ENCODE results near the gene TRPM8.
A peak's percentile ranks its signal among the peaks of the same experiment; 100 is the strongest.
"Not testable (repeated sequence)": the region's sequence is repeated elsewhere in the genome, so short reads cannot be mapped to it uniquely, and the experiment has no call there.

The TRPM8 gene

GRCh38 chr2:233968556-233968955 lies 51.4 kb downstream of the TRPM8 start:
- intact Hi-C loops (cut with DNase I) = no loop called here
- no peak for DNase-seq

GRCh38 chr2:233972460-233972859 lies 55.3 kb downstream of the TRPM8 start:
- intact Hi-C loops (cut with DNase I) = loop anchor here (10.0 kb wide), 1 partner anchor 572 kb away; no protein-coding TSS in a partner anchor

GRCh38 chr2:233972941-233973575 lies 55.9 kb downstream of the TRPM8 start:
- no peak for DNase-seq
- intact Hi-C loops (cut with DNase I) = loop anchor here (10.0 kb wide), 1 partner anchor 572 kb away; no protein-coding TSS in a partner anchor

More at GRCh38 chr2:233972460-233972859, 55.3 kb downstream of the TRPM8 start:
- DNase-seq = not testable (repeated sequence)

- intact Hi-C loops (cut with DNase I) = loop anchor here (10.0 kb wide), 1 partner anchor 571 kb away; no protein-coding TSS in a partner anchor
- DNase-seq = no peak
Measured at GRCh38 chr2:233973786-233974185, 56.6 kb downstream of the TRPM8 start.

- intact Hi-C loops (cut with DNase I) = loop anchor here (10.0 kb wide), 1 partner anchor 570 kb away; no protein-coding TSS in a partner anchor
- peak in 36 of 42 donors; percentile 14 to 86 (median 48) for DNase-seq
Measured at GRCh38 chr2:233974530-233975071, 57.4 kb downstream of the TRPM8 start.

GRCh38 chr2:233976087-233976486 lies 58.9 kb downstream of the TRPM8 start:
- intact Hi-C loops (cut with DNase I) = loop anchor here (10.0 kb wide), 1 partner anchor 569 kb away; no protein-coding TSS in a partner anchor
- no peak for DNase-seq

GRCh38 chr2:233976690-233977294 lies 59.6 kb downstream of the TRPM8 start:
- DNase-seq = peak in 5 of 42 donors; percentile 12 to 56 (median 22)
- intact Hi-C loops (cut with DNase I) = loop anchor here (10.0 kb wide), 1 partner anchor 568 kb away; no protein-coding TSS in a partner anchor

- no peak for DNase-seq
- intact Hi-C loops (cut with DNase I) = loop anchor here (10.0 kb wide), 1 partner anchor 567 kb away; no protein-coding TSS in a partner anchor
Measured at GRCh38 chr2:233977296-233977837, 60.2 kb downstream of the TRPM8 start.

- DNase-seq = no peak
- intact Hi-C loops (cut with DNase I) = loop anchor here (10.0 kb wide), 1 partner anchor 565 kb away; no protein-coding TSS in a partner anchor
Measured at GRCh38 chr2:233979748-233980147, 62.6 kb downstream of the TRPM8 start.

GRCh38 chr2:233980955-233981561 lies 63.9 kb downstream of the TRPM8 start:
- no peak for DNase-seq
- intact Hi-C loops (cut with DNase I) = no loop called here

- intact Hi-C loops (cut with DNase I) = no loop called here
Measured at GRCh38 chr2:233981574-233982420, 64.6 kb downstream of the TRPM8 start.

GRCh38 chr2:233982421-233983121 lies 65.4 kb downstream of the TRPM8 start:
- no peak for DNase-seq
- intact Hi-C loops (cut with DNase I) = no loop called here

More at GRCh38 chr2:233981574-233982420, 64.6 kb downstream of the TRPM8 start:
- DNase-seq = no peak

GRCh38 chr2:233983445-233983844 lies 66.3 kb downstream of the TRPM8 start:
- intact Hi-C loops (cut with DNase I) = no loop called here

GRCh38 chr2:233988581-233988980 lies 71.4 kb downstream of the TRPM8 start:
- DNase-seq = no peak
- intact Hi-C loops (cut with DNase I) = no loop called here

More at GRCh38 chr2:233983445-233983844, 66.3 kb downstream of the TRPM8 start:
- DNase-seq = no peak

- DNase-seq = no peak
- intact Hi-C loops (cut with DNase I) = no loop called here
Measured at GRCh38 chr2:233989221-233989858, 72.2 kb downstream of the TRPM8 start.

GRCh38 chr2:233990261-233990798 lies 73.2 kb downstream of the TRPM8 start:
- intact Hi-C loops (cut with DNase I) = no loop called here
- no peak for DNase-seq

GRCh38 chr2:233991196-233991595 lies 74.0 kb downstream of the TRPM8 start:
- intact Hi-C loops (cut with DNase I) = no loop called here

More at GRCh38 chr2:233991196-233991595, 74.0 kb downstream of the TRPM8 start:
- no peak for DNase-seq

All from head of caudate nucleus (tissue), 42 donors.